Liver (tissue), 2 donors: ENCODE results near the gene BIK.

Experiments
- TF ChIP-seq, protein P1 (sequence below): IDR thresholded peaks from 2 replicates; pipeline ENCODE4 v1.6.1; 2016; ENCODE audit warnings: antibody characterized with exemption
- TF ChIP-seq, protein P2 (sequence below): fragments of 150-350 bp; IDR thresholded peaks from 2 replicates; pipeline ENCODE4 v1.5.1; 2017; ENCODE audit warnings: improper control_type of control experiment, low read depth, low read length; ENCODE audit not compliant: missing input control
- donor health status: healthy.

DNA sequence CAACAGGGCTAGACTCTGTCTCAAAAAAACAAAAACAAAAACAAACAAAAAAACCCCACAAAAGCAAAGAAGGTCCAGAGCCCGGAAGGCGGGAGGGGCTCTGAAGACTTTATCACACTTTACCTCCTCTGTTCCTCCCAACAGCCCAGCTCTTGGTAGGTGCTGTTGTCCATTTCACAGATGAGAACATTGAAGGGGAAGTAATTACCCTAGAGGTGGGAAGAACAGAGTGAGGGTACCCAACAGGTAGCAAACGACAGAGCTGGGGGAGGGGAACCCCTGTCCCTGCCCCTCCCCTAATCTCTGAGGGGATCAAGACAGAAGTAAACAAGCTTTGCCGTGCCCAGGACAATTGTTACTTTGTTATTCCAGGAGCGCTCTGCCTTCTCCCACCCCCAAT is 1.0 kb upstream of the BIK start:
- TF ChIP-seq, protein P1, sequence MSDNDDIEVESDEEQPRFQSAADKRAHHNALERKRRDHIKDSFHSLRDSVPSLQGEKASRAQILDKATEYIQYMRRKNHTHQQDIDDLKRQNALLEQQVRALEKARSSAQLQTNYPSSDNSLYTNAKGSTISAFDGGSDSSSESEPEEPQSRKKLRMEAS: no peak
- TF ChIP-seq, protein P2, sequence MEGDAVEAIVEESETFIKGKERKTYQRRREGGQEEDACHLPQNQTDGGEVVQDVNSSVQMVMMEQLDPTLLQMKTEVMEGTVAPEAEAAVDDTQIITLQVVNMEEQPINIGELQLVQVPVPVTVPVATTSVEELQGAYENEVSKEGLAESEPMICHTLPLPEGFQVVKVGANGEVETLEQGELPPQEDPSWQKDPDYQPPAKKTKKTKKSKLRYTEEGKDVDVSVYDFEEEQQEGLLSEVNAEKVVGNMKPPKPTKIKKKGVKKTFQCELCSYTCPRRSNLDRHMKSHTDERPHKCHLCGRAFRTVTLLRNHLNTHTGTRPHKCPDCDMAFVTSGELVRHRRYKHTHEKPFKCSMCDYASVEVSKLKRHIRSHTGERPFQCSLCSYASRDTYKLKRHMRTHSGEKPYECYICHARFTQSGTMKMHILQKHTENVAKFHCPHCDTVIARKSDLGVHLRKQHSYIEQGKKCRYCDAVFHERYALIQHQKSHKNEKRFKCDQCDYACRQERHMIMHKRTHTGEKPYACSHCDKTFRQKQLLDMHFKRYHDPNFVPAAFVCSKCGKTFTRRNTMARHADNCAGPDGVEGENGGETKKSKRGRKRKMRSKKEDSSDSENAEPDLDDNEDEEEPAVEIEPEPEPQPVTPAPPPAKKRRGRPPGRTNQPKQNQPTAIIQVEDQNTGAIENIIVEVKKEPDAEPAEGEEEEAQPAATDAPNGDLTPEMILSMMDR: no peak
